GM15510 (cell line): ENCODE results near the gene RNF31.

Source experiments
- POLR2A ChIP-seq: IDR thresholded peaks from 3 replicates; pipeline ENCODE4 v1.6.1; 2011; ENCODE audit warnings: borderline replicate concordance; ENCODE audit not compliant: insufficient read length; ENCODE audit errors: extremely low read depth

The RNF31 gene

GRCh38 chr14:24130717-24131548 is 16.4 kb upstream of the RNF31 start:
- TF ChIP-seq POLR2A: no peak

GRCh38 chr14:24131549-24131966 is 15.7 kb upstream of the RNF31 start:
- TF ChIP-seq POLR2A: no peak

GRCh38 chr14:24132061-24132685 is 15.1 kb upstream of the RNF31 start:
- TF ChIP-seq POLR2A: no peak

GRCh38 chr14:24132976-24133375 is 14.3 kb upstream of the RNF31 start:
- TF ChIP-seq POLR2A: no peak

GRCh38 chr14:24133735-24134134 is 13.6 kb upstream of the RNF31 start:
- no peak for TF ChIP-seq POLR2A

GRCh38 chr14:24135584-24135833 is 11.8 kb upstream of the RNF31 start:
- no peak for TF ChIP-seq POLR2A

- TF ChIP-seq POLR2A: peak; percentile 77
These were observed 11.2 kb upstream of the RNF31 start, which contains the start of gene PSME1 for GRCh38 chr14:24135834-24136683. TSS of gene PSME1 (plus strand) at chr14:24136194. CDS start at chr14:24136263, 69 bp downstream.

GRCh38 chr14:24136684-24137528 is 10.4 kb upstream of the RNF31 start:
- no peak for TF ChIP-seq POLR2A

GRCh38 chr14:24137529-24138395 is 9.5 kb upstream of the RNF31 start:
- TF ChIP-seq POLR2A: no peak

GRCh38 chr14:24138396-24139271 is 8.7 kb upstream of the RNF31 start:
- TF ChIP-seq POLR2A: no peak

- TF ChIP-seq POLR2A: no peak
These were observed 7.9 kb upstream of the RNF31 start for GRCh38 chr14:24139272-24139934.
